Coronary artery (tissue), 2 donors: ENCODE measurements around the gene PNCK.
"Not testable (repeated sequence)": the region's sequence is repeated elsewhere in the genome, so short reads cannot be mapped to it uniquely, and the experiment has no call there.

ENCODE experiments used
- DNase-seq: peaks from one replicate; pipeline ENCODE4 v3.0.0-alpha.2; 2017; ENCODE audit warnings: low spot score
- H3K27ac ChIP-seq, 2 donors: fragments of 200-600 bp; sonication (generic); one replicate each; pipeline ENCODE4 v1.5.1; 2016 to 2019
- H3K4me3 ChIP-seq: fragments of 200-600 bp; sonication (generic); 2 replicates; pipeline ENCODE4 v1.5.1; 2016; ENCODE audit warnings: mild to moderate bottlenecking, moderate library complexity
- CTCF ChIP-seq: fragments of 200-600 bp; sonication (generic); IDR thresholded peaks from one replicate; pipeline ENCODE4 v1.5.1; 2019; ENCODE audit warnings: antibody characterized with exemption

PNCK gene

GRCh38 chrX:153697924-153698865, 24.6 kb upstream of the PNCK start:
- Histone ChIP-seq H3K27ac (no peak overlapping the region), H3K4me3 (no peak overlapping the region)
- DNase-seq, result no peak
- no peak for TF ChIP-seq CTCF

- H3K4me3 ChIP-seq, DNase-seq, H3K27ac ChIP-seq: not testable (repeated sequence)
Measured at GRCh38 chrX:153696986-153697722, 23.5 kb upstream of the PNCK start.

- not testable (repeated sequence) for H3K4me3 ChIP-seq, DNase-seq, H3K27ac ChIP-seq
Measured at GRCh38 chrX:153696538-153696937, 22.9 kb upstream of the PNCK start.

GRCh38 chrX:153696100-153696499, 22.5 kb upstream of the PNCK start:
- Histone ChIP-seq H3K4me3 (no peak overlapping the region), H3K27ac (no peak overlapping the region)
- TF ChIP-seq CTCF, result no peak
- no peak for DNase-seq

- TF ChIP-seq CTCF, result no peak
- H3K4me3 ChIP-seq, result no peak overlapping the region
- H3K27ac ChIP-seq, result no peak overlapping the region
- no peak for DNase-seq
Measured at GRCh38 chrX:153694687-153695270, 21.2 kb upstream of the PNCK start.

GRCh38 chrX:153694256-153694655, 20.6 kb upstream of the PNCK start:
- not testable (repeated sequence) for H3K4me3 ChIP-seq, H3K27ac ChIP-seq, DNase-seq

- TF ChIP-seq CTCF, result no peak
- H3K27ac ChIP-seq, result no peak overlapping the region
- no peak for DNase-seq
- H3K4me3 ChIP-seq, result no peak overlapping the region
Measured at GRCh38 chrX:153693216-153694086, 19.8 kb upstream of the PNCK start.

- Histone ChIP-seq H3K27ac (no peak overlapping the region), H3K4me3 (no peak overlapping the region)
- no peak for TF ChIP-seq CTCF
- DNase-seq, result no peak
Measured at GRCh38 chrX:153692611-153693156, 19.1 kb upstream of the PNCK start.
